T-cell (primary cell): Measurements from ENCODE around the gene EXOC4. TPM values are rescaled to one million over a fixed set of nuclear protein-coding genes. Genes with fewer than 3 reads are reported as not detected.

Experiments
- ATAC-seq, 4 experiments: fragments of 200-7000 bp in 3 of 4; fragments of 150-1000 bp in 1 of 4; cut with Tn5 transposase; replicated peaks in 1 of 4; 1 replicate in 3 of 4; 2 replicates in 1 of 4; pipeline ENCODE4 v1.10.0; 2021; ENCODE audit warnings: moderate library complexity in 3 of 4, mild to moderate bottlenecking in 2 of 4, moderate number of reproducible peaks in 1 of 4
- CTCF ChIA-PET, 2 donors: fragments of 300-600 bp; sonication (Branson Sonifier 250); formaldehyde crosslinking; loops; one replicate each; lab custom pipeline; 2022; ENCODE audit warnings: antibody characterized with exemption in 2 of 2; lab: Charles Lee
- POLR2A ChIA-PET, 2 donors: fragments of 300-600 bp; sonication (Branson Sonifier 250); formaldehyde crosslinking; loops; one replicate each; lab custom pipeline; 2022; ENCODE audit warnings: antibody characterized with exemption in 2 of 2; lab: Charles Lee
- DNase-seq, 35 experiments: peaks; one replicate each; pipeline versions ENCODE4 v3.0.0 to v3.0.0-alpha.2; 2013 to 2023
- H3K27ac ChIP-seq: one replicate; pipeline ENCODE4 v1.5.1; 2013; ENCODE audit warnings: low read length
- H3K27me3 ChIP-seq, 2 experiments: replicated peaks in 1 of 2; 1 replicate in 1 of 2; 2 replicates in 1 of 2; pipeline versions ENCODE4 v1.6.1 to v1.7.0; 2013; ENCODE audit warnings: low read length in 1 of 2, mixed read lengths in 1 of 2; ENCODE audit not compliant: control insufficient read depth in 2 of 2, insufficient read depth in 2 of 2; ENCODE audit errors: extremely low read depth in 1 of 2
- H3K36me3 ChIP-seq, 2 donors: 1 replicate in 1 of 2; 2 replicates in 1 of 2; pipeline versions ENCODE4 v1.6.1 to v1.7.0; 2013; ENCODE audit warnings: low read length in 1 of 2; ENCODE audit not compliant: control insufficient read depth in 2 of 2, insufficient read depth in 1 of 2; ENCODE audit errors: extremely low read depth in 1 of 2
- H3K4me1 ChIP-seq, 2 experiments: 1 replicate in 1 of 2; 2 replicates in 1 of 2; pipeline versions ENCODE4 v1.6.1 to v1.7.0; 2013; ENCODE audit warnings: low read length in 2 of 2, mixed read lengths in 1 of 2; ENCODE audit not compliant: insufficient read depth in 2 of 2, control insufficient read depth in 1 of 2; ENCODE audit errors: extremely low read depth in 1 of 2
- H3K4me3 ChIP-seq, 2 donors: 1 replicate in 1 of 2; 2 replicates in 1 of 2; pipeline versions ENCODE4 v1.5.1 to v1.7.0; 2013; ENCODE audit warnings: mild to moderate bottlenecking in 2 of 2, low read length in 1 of 2, moderate library complexity in 1 of 2; ENCODE audit not compliant: control insufficient read depth in 1 of 2; ENCODE audit errors: extremely low read depth in 1 of 2
- H3K9me3 ChIP-seq: 2 replicates; pipeline ENCODE4 v1.7.0; 2013
- H3K27ac Mint-ChIP-seq, 2 donors: one replicate each; pipeline ENCODE4 v1.8.0; 2020 to 2021; ENCODE audit warnings: mild to moderate bottlenecking in 2 of 2, mixed read lengths in 2 of 2
- H3K27me3 Mint-ChIP-seq, 2 donors: one replicate each; pipeline ENCODE4 v1.8.0; 2021 to 2022; ENCODE audit warnings: mixed read lengths in 2 of 2
- H3K36me3 Mint-ChIP-seq: one replicate; pipeline ENCODE4 v1.8.0; 2021; ENCODE audit warnings: mixed read lengths
- H3K4me1 Mint-ChIP-seq, 3 donors: one replicate each; pipeline ENCODE4 v1.8.0; 2020 to 2022; ENCODE audit warnings: mixed read lengths in 3 of 3, mild to moderate bottlenecking in 1 of 3
- H3K4me3 Mint-ChIP-seq, 3 donors: one replicate each; pipeline ENCODE4 v1.8.0; 2020 to 2022; ENCODE audit warnings: mild to moderate bottlenecking in 3 of 3, mixed read lengths in 3 of 3, moderate library complexity in 3 of 3
- H3K9me3 Mint-ChIP-seq, 3 donors: one replicate each; pipeline ENCODE4 v1.8.0; 2020 to 2022; ENCODE audit warnings: mixed read lengths in 3 of 3
- WGBS: methylation state at CpG from one replicate; pipeline ENCODE4 v1.1.5; 2013; ENCODE audit warnings: missing lambda C conversion rate; ENCODE audit not compliant: insufficient coverage; 5-methylcytosine and 5-hydroxymethylcytosine counted together
- total RNA-seq, 35 experiments: library from RNA in 6 of 35; stranded (reverse) in 6 of 35; fragments of 120-200 nt in 1 of 35; gene quantifications; one replicate each; pipeline versions ENCODE4 v1.2.1 to v1.2.4 and lab custom pipeline; 2013 to 2026

EXOC4 gene
- total RNA-seq, 5 donors from 2014 or later (not counting 1 experiment from before 2014, with no cell fraction given), result 58.2 to 108 (median 64.8) TPM

GRCh38 chr7:133963629-133964028 lies 710.8 kb downstream of the EXOC4 start:
- Histone ChIP-seq H3K4me1 (peaks cover 0 to 5% of the 10 kb centered on the region in 2 experiments), H3K36me3 (no peaks in the 10 kb centered on the region), H3K27me3 (no peaks in the 10 kb centered on the region), H3K27ac (no peak overlapping the region), H3K4me3 (no peak overlapping the region), H3K9me3 (no peaks in the 10 kb centered on the region)
- 100% methylated on average over 1 of the region's 2 CpGs for WGBS
- Mint-ChIP-seq H3K36me3 (peaks cover 85% of the 10 kb centered on the region), H3K9me3 (peaks cover 19 to 49% (median 22%) of the 10 kb centered on the region in 3 donors), H3K27me3 (no peaks in the 10 kb centered on the region), H3K27ac (no peak overlapping the region), H3K4me3 (no peak overlapping the region), H3K4me1 (peaks cover 6 to 12% (median 10%) of the 10 kb centered on the region in 3 donors)
- ChIA-PET POLR2A (no interaction called here), CTCF (no interaction called here)
- no peak for DNase-seq
- ATAC-seq, result no peak

DNA sequence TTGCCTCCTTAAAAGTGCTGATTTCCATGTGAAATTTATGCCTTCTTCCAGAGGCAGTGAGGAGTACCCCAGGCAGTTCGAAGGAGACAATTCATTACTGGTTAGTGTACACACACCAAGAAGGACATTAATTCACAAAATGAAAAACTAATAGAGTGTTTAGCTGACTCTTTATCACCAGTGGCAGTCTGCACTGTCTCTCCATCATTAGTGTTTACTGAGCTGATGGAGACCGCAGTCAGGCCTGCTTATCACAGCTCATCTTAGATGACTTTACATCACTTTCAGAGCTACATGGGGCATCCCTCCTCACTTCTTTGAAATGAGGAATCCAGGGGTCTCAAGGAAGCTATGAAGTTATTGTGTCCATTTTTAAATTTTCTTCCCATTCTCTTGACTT lies 718.7 kb downstream of the EXOC4 start:
- H3K36me3 ChIP-seq, result no peaks in the 10 kb centered on the region
- H3K4me3 ChIP-seq, result no peak overlapping the region
- Mint-ChIP-seq H3K9me3 (peaks cover 11 to 21% (median 11%) of the 10 kb centered on the region in 3 donors), H3K27ac (no peak overlapping the region), H3K4me1 (no peaks in the 10 kb centered on the region), H3K36me3 (peaks cover 46% of the 10 kb centered on the region), H3K4me3 (no peak overlapping the region), H3K27me3 (no peaks in the 10 kb centered on the region)
- H3K9me3 ChIP-seq, result no peaks in the 10 kb centered on the region
- H3K27me3 ChIP-seq, result no peaks in the 10 kb centered on the region
- H3K4me1 ChIP-seq, result no peaks in the 10 kb centered on the region
- H3K27ac ChIP-seq, result no peak overlapping the region
- no peak for ATAC-seq
- no CpG with 5 or more reads among the region's 2 CpGs for WGBS
- no peak for DNase-seq
- CTCF ChIA-PET, result no interaction called here
- POLR2A ChIA-PET, result interaction anchor here in 1 of 2 donors (0.6 kb wide), 1 partner anchor 27 kb away, joined by 3 read pairs; no protein-coding TSS in a partner anchor

DNA sequence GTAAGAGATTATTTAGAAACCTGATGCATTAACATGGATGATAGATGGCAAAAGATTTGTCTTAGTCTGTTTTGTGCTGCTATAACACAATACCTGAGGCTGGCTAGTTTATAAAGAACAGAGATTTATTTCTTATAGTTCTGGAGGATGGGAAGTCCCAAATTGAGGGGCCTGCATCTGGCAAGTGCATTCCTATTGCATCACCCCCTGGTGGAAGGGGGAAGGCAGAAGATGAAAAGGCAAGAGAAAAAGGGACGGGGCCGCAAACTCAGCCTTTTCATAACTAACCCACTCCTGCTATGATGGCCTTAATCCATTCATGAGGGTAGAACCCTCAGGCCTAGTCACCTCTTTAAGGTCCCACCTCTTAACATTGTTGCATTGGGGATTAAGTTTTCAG lies 720.8 kb downstream of the EXOC4 start:
- no peaks in the 10 kb centered on the region for H3K27me3 ChIP-seq
- H3K36me3 ChIP-seq, result no peaks in the 10 kb centered on the region
- Mint-ChIP-seq H3K4me1 (no peaks in the 10 kb centered on the region), H3K36me3 (peaks cover 39% of the 10 kb centered on the region), H3K27ac (no peak overlapping the region), H3K4me3 (no peak overlapping the region), H3K27me3 (no peaks in the 10 kb centered on the region), H3K9me3 (peaks cover 0 to 4% (median 0%) of the 10 kb centered on the region in 3 donors)
- no peak overlapping the region for H3K4me3 ChIP-seq
- ChIA-PET POLR2A (no interaction called here), CTCF (no interaction called here)
- DNase-seq (no peak), ATAC-seq (no peak)
- WGBS, result no CpG with 5 or more reads among the region's 2 CpGs
- H3K9me3 ChIP-seq, result no peaks in the 10 kb centered on the region
- H3K4me1 ChIP-seq, result peaks cover 0 to 2% of the 10 kb centered on the region in 2 experiments
- no peak overlapping the region for H3K27ac ChIP-seq

DNA sequence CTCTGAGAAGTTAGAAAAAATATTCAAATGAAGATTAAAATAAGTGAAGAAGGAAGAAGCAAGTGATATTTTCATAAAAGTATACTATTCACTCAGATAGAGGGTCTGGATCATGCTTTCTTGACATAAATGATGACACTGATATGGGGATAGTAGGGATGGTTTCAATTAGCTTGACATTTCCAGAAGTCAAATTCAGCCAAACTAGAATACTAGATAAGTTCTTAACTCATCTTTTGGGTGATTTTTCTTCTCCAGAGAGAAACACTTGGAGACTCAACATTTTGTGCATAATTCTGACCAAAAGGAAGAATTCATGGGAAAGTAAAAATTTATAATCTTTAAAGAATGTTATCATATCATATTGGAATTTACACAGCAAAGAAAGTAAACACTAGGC lies 722.3 kb downstream of the EXOC4 start:
- no peak overlapping the region for H3K4me3 Mint-ChIP-seq
- peaks cover 0 to 5% (median 0%) of the 10 kb centered on the region in 3 donors for H3K4me1 Mint-ChIP-seq
- no peaks in the 10 kb centered on the region for H3K27me3 Mint-ChIP-seq
- H3K4me3 ChIP-seq, result no peak overlapping the region
- H3K9me3 ChIP-seq, result no peaks in the 10 kb centered on the region
- H3K4me1 ChIP-seq, result peaks cover 0 to 2% of the 10 kb centered on the region in 2 experiments
- CTCF ChIA-PET, result interaction anchor here in 1 of 2 donors (0.6 kb wide), 1 partner anchor 122 kb away, joined by 3 read pairs; no protein-coding TSS in a partner anchor
- H3K36me3 ChIP-seq, result no peaks in the 10 kb centered on the region
- no peak overlapping the region for H3K27ac ChIP-seq
- no peak overlapping the region for H3K27ac Mint-ChIP-seq
- no peak for DNase-seq
- POLR2A ChIA-PET, result interaction anchor here in 1 of 2 donors (0.7 kb wide), 1 partner anchor 10 kb away, joined by 3 read pairs; no protein-coding TSS in a partner anchor
- ATAC-seq, result no peak
- H3K27me3 ChIP-seq, result no peaks in the 10 kb centered on the region
- H3K9me3 Mint-ChIP-seq, result peaks cover 0 to 5% (median 0%) of the 10 kb centered on the region in 3 donors
- peaks cover 45% of the 10 kb centered on the region for H3K36me3 Mint-ChIP-seq

GRCh38 chr7:133976140-133976539 lies 723.3 kb downstream of the EXOC4 start:
- no peaks in the 10 kb centered on the region for H3K36me3 ChIP-seq
- no CpG with 5 or more reads among the region's 1 CpG for WGBS
- Mint-ChIP-seq H3K36me3 (peaks cover 47% of the 10 kb centered on the region), H3K27me3 (no peaks in the 10 kb centered on the region), H3K4me1 (peaks cover 0 to 5% (median 0%) of the 10 kb centered on the region in 3 donors), H3K4me3 (no peak overlapping the region), H3K9me3 (peaks cover 0 to 5% (median 0%) of the 10 kb centered on the region in 3 donors), H3K27ac (no peak overlapping the region)
- no peak overlapping the region for H3K4me3 ChIP-seq
- ATAC-seq, result no peak
- DNase-seq, result no peak
- H3K4me1 ChIP-seq, result peaks cover 0 to 2% of the 10 kb centered on the region in 2 experiments
- POLR2A ChIA-PET, result no interaction called here
- H3K27ac ChIP-seq, result no peak overlapping the region
- no peaks in the 10 kb centered on the region for H3K9me3 ChIP-seq
- H3K27me3 ChIP-seq, result no peaks in the 10 kb centered on the region
- CTCF ChIA-PET, result no interaction called here

- Histone ChIP-seq H3K4me1 (peaks cover 0 to 2% of the 10 kb centered on the region in 2 experiments), H3K27ac (no peak overlapping the region), H3K9me3 (no peaks in the 10 kb centered on the region), H3K27me3 (no peaks in the 10 kb centered on the region), H3K36me3 (no peaks in the 10 kb centered on the region), H3K4me3 (no peak overlapping the region)
- no peak overlapping the region for H3K27ac Mint-ChIP-seq
- 83% methylated on average over 2 of the region's 4 CpGs for WGBS
- ChIA-PET CTCF (no interaction called here), POLR2A (no interaction called here)
- no peak overlapping the region for H3K4me3 Mint-ChIP-seq
- H3K27me3 Mint-ChIP-seq, result no peaks in the 10 kb centered on the region
- DNase-seq (no peak), ATAC-seq (no peak)
- peaks cover 0 to 5% (median 0%) of the 10 kb centered on the region in 3 donors for H3K4me1 Mint-ChIP-seq
- H3K9me3 Mint-ChIP-seq, result peaks cover 0 to 5% (median 0%) of the 10 kb centered on the region in 3 donors
- peaks cover 45% of the 10 kb centered on the region for H3K36me3 Mint-ChIP-seq
Measured at GRCh38 chr7:133977409-133978274, 724.8 kb downstream of the EXOC4 start.
